Astrocyte (in vitro differentiated cells and primary cell): ENCODE data around the gene TIMP3. TPM values are rescaled to one million over a fixed set of nuclear protein-coding genes. Genes with fewer than 3 reads are reported as not detected.

Source experiments
- DNase-seq: peaks from one replicate; pipeline ENCODE4 v3.0.0-alpha.2; 2010; ENCODE audit warnings: low read depth
- FAIRE-seq: peaks from 2 replicates; lab custom pipeline; 2011; peaks lifted over from hg19 to GRCh38; lab: Jason Lieb, UNC
- H2AFZ ChIP-seq: 2 replicates; pipeline ENCODE4 v1.6.0; 2012; ENCODE audit warnings: low read depth, low read length, inconsistent platforms
- H3K27ac ChIP-seq: 2 replicates; pipeline ENCODE4 v1.5.1; 2011; ENCODE audit warnings: low read depth, low read length, inconsistent platforms
- H3K27me3 ChIP-seq: 2 replicates; pipeline ENCODE4 v1.6.0; 2011; ENCODE audit warnings: low read length, inconsistent platforms; ENCODE audit not compliant: insufficient read depth
- H3K36me3 ChIP-seq: 2 replicates; pipeline ENCODE4 v1.5.1; 2011; ENCODE audit warnings: low read length, inconsistent platforms; ENCODE audit not compliant: insufficient read depth
- H3K4me1 ChIP-seq: 2 replicates; pipeline ENCODE4 v1.5.1; 2011; ENCODE audit warnings: low read length, inconsistent platforms; ENCODE audit not compliant: insufficient read depth
- H3K4me2 ChIP-seq: 2 replicates; pipeline ENCODE4 v1.6.0; 2012; ENCODE audit warnings: low read length, inconsistent platforms
- H3K4me3 ChIP-seq: 2 replicates; pipeline ENCODE4 v1.5.1; 2011; ENCODE audit warnings: low read depth, mild to moderate bottlenecking, low read length, inconsistent platforms; ENCODE audit not compliant: insufficient read depth
- H3K79me2 ChIP-seq: 2 replicates; pipeline ENCODE4 v1.6.0; 2012; ENCODE audit warnings: mild to moderate bottlenecking, low read length, inconsistent platforms; ENCODE audit not compliant: insufficient read depth
- H3K9ac ChIP-seq: 2 replicates; pipeline ENCODE4 v1.6.0; 2012; ENCODE audit warnings: mild to moderate bottlenecking, low read length, inconsistent platforms
- H3K9me3 ChIP-seq: 2 replicates; pipeline ENCODE4 v1.5.1; 2012; ENCODE audit warnings: low read depth, mild to moderate bottlenecking, low read length, inconsistent platforms; ENCODE audit not compliant: insufficient read depth
- H4K20me1 ChIP-seq: 2 replicates; pipeline ENCODE4 v1.6.0; 2012; ENCODE audit warnings: low read length, inconsistent platforms; ENCODE audit not compliant: insufficient read depth
- H3K27ac Mint-ChIP-seq: one replicate; pipeline ENCODE4 v1.8.0; 2021; ENCODE audit warnings: mild to moderate bottlenecking, mixed read lengths; ENCODE audit not compliant: unreplicated experiment
- H3K27me3 Mint-ChIP-seq: one replicate; pipeline ENCODE4 v1.8.0; 2021; ENCODE audit warnings: low read depth, mixed read lengths; ENCODE audit not compliant: unreplicated experiment
- H3K36me3 Mint-ChIP-seq: one replicate; pipeline ENCODE4 v1.8.0; 2021; ENCODE audit warnings: low read depth, mixed read lengths; ENCODE audit not compliant: unreplicated experiment
- H3K4me1 Mint-ChIP-seq: one replicate; pipeline ENCODE4 v1.8.0; 2021; ENCODE audit warnings: low read depth, mixed read lengths; ENCODE audit not compliant: unreplicated experiment
- H3K4me3 Mint-ChIP-seq: one replicate; pipeline ENCODE4 v1.8.0; 2021; ENCODE audit warnings: mild to moderate bottlenecking, moderate library complexity, mixed read lengths; ENCODE audit not compliant: unreplicated experiment
- H3K9me3 Mint-ChIP-seq: one replicate; pipeline ENCODE4 v1.8.0; 2021; ENCODE audit warnings: mild to moderate bottlenecking, mixed read lengths; ENCODE audit not compliant: unreplicated experiment
- EZH2 ChIP-seq: IDR thresholded peaks from 2 replicates; pipeline ENCODE4 v1.6.1; 2012; ENCODE audit warnings: mild to moderate bottlenecking, low read length, inconsistent platforms; ENCODE audit not compliant: insufficient read depth
- total RNA-seq: library from RNA; stranded (reverse); gene quantifications from 2 replicates; pipeline ENCODE4 v1.2.1, GENCODE V29; 2021
- TF ChIP-seq, protein P1 (sequence below): IDR thresholded peaks from 2 replicates; pipeline ENCODE4 v1.5.1; 2011; ENCODE audit warnings: low read depth, mild to moderate bottlenecking, inconsistent platforms, low read length, moderate library complexity; ENCODE audit not compliant: insufficient read depth

Gene TIMP3
- total RNA-seq, 1 donor from 2014 or later = 145 TPM

GRCh38 chr22:32780726-32781310, 20.7 kb upstream of the TIMP3 start:
- Histone ChIP-seq H3K4me3 (no peak overlapping the region), H3K9ac (no peak overlapping the region), H3K4me1 (no peaks in the 10 kb centered on the region), H3K79me2 (no peaks in the 10 kb centered on the region), H2AFZ (no peak overlapping the region), H4K20me1 (no peaks in the 10 kb centered on the region), H3K27me3 (peaks cover 2% of the 10 kb centered on the region), H3K9me3 (no peaks in the 10 kb centered on the region), H3K27ac (no peak overlapping the region), H3K36me3 (no peaks in the 10 kb centered on the region), H3K4me2 (no peak overlapping the region)
- DNase-seq = no peak
- H3K36me3 Mint-ChIP-seq = no peaks in the 10 kb centered on the region
- no peak for FAIRE-seq
- H3K9me3 Mint-ChIP-seq = no peaks in the 10 kb centered on the region
- H3K4me3 Mint-ChIP-seq = no peak overlapping the region
- H3K27me3 Mint-ChIP-seq = no peaks in the 10 kb centered on the region
- H3K4me1 Mint-ChIP-seq = peaks cover 14% of the 10 kb centered on the region
- TF ChIP-seq, protein P1, sequence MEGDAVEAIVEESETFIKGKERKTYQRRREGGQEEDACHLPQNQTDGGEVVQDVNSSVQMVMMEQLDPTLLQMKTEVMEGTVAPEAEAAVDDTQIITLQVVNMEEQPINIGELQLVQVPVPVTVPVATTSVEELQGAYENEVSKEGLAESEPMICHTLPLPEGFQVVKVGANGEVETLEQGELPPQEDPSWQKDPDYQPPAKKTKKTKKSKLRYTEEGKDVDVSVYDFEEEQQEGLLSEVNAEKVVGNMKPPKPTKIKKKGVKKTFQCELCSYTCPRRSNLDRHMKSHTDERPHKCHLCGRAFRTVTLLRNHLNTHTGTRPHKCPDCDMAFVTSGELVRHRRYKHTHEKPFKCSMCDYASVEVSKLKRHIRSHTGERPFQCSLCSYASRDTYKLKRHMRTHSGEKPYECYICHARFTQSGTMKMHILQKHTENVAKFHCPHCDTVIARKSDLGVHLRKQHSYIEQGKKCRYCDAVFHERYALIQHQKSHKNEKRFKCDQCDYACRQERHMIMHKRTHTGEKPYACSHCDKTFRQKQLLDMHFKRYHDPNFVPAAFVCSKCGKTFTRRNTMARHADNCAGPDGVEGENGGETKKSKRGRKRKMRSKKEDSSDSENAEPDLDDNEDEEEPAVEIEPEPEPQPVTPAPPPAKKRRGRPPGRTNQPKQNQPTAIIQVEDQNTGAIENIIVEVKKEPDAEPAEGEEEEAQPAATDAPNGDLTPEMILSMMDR = no peak
- no peak for TF ChIP-seq EZH2
- no peak overlapping the region for H3K27ac Mint-ChIP-seq

- H3K9me3 ChIP-seq = no peaks in the 10 kb centered on the region
- FAIRE-seq = no peak
- no peak overlapping the region for H2AFZ ChIP-seq
- DNase-seq = no peak
- peaks cover 18% of the 10 kb centered on the region for H3K4me1 Mint-ChIP-seq
- H3K36me3 ChIP-seq = no peaks in the 10 kb centered on the region
- H3K9ac ChIP-seq = no peak overlapping the region
- H3K4me1 ChIP-seq = no peaks in the 10 kb centered on the region
- no peak overlapping the region for H3K27ac Mint-ChIP-seq
- no peak overlapping the region for H3K4me3 ChIP-seq
- no peaks in the 10 kb centered on the region for H3K79me2 ChIP-seq
- no peaks in the 10 kb centered on the region for H3K27me3 Mint-ChIP-seq
- no peaks in the 10 kb centered on the region for H4K20me1 ChIP-seq
- H3K4me2 ChIP-seq = no peak overlapping the region
- peaks cover 2% of the 10 kb centered on the region for H3K27me3 ChIP-seq
- H3K27ac ChIP-seq = no peak overlapping the region
- H3K9me3 Mint-ChIP-seq = no peaks in the 10 kb centered on the region
- no peak overlapping the region for H3K4me3 Mint-ChIP-seq
- TF ChIP-seq EZH2 = no peak
- H3K36me3 Mint-ChIP-seq = no peaks in the 10 kb centered on the region
Observed at GRCh38 chr22:32781695-32782094, 19.8 kb upstream of the TIMP3 start.

- no peaks in the 10 kb centered on the region for H3K79me2 ChIP-seq
- TF ChIP-seq EZH2 = no peak
- TF ChIP-seq, protein P1 = no peak
Observed at GRCh38 chr22:32785321-32786026, 16.0 kb upstream of the TIMP3 start.

More at GRCh38 chr22:32785321-32786026, 16.0 kb upstream of the TIMP3 start:
- Histone ChIP-seq H3K4me1 (no peaks in the 10 kb centered on the region), H4K20me1 (no peaks in the 10 kb centered on the region), H3K4me2 (no peak overlapping the region), H3K4me3 (no peak overlapping the region), H3K27ac (no peak overlapping the region), H3K9ac (no peak overlapping the region), H3K9me3 (no peaks in the 10 kb centered on the region), H3K36me3 (no peaks in the 10 kb centered on the region), H2AFZ (peak overlapping the region; percentile 33), H3K27me3 (peaks cover 2% of the 10 kb centered on the region)
- H3K9me3 Mint-ChIP-seq = no peaks in the 10 kb centered on the region
- H3K27me3 Mint-ChIP-seq = peaks cover 2% of the 10 kb centered on the region
- H3K4me3 Mint-ChIP-seq = no peak overlapping the region
- no peaks in the 10 kb centered on the region for H3K36me3 Mint-ChIP-seq
- peaks cover 15% of the 10 kb centered on the region for H3K4me1 Mint-ChIP-seq
- FAIRE-seq (no peak), DNase-seq (no peak)
- no peak overlapping the region for H3K27ac Mint-ChIP-seq
